ENCODE data around the gene FREM1.

FREM1 gene

DNA sequence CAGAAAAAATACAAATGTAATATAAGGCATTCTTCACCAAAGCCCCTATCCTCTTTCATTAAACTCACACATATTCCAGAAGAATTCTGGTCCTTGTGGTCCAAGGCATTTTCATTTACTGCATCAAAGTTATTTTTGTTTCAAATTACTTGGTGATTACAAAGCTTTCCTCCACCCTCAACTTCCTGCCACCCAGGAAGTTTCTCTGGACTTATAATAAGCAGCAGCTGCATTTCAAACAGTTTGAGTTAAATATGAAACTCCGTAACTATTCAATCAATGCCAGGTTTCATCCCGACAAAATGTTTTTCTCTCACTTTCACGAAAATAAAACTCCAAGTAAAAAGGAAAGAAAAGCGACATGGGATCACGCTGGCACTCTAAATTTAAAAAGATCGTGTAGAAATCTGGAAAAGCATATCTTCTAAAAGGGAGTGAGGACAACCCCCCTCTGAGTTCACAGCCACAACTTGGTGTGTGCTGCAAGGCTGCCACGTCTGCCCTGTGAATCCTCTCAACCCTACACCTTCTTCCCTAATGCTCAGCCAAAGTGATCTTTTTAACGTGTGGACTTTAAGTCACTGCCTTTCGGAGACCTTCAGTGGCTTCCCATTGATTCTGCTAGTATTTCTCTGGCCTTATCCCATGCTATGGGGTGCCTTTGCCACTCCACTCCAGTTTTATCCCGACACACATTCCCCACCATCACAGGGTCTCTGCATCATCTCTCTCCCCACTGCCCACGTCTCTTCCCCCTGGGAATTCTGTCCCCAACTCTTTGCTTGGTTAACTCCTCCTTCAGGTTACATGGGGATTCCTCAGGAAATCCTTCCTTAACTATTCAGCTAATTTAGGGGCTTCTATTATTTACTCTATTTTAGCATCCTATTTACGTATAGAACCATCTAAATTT is 96.6 kb downstream of the FREM1 start:
- no peak for DNase-seq

DNA sequence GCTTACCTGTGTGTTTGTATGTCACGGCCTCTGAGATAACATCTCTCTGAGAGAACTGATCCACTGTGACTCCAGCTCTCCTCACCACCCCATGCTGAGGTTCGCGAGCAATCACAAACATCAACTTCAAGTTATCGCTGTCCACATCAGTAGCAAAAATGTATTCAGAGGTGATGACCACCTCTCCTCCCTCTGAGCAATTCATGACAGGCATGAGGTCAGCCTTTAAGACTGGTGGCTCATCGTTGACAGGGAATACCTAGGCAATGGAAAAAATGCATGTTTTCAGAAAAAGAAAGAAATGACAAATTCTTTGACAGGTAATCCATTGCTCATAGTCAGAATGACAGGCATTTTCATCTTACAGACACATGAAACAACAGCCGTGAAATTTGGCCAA is 97.4 kb downstream of the FREM1 start:
- DNase-seq, result no peak

DNA sequence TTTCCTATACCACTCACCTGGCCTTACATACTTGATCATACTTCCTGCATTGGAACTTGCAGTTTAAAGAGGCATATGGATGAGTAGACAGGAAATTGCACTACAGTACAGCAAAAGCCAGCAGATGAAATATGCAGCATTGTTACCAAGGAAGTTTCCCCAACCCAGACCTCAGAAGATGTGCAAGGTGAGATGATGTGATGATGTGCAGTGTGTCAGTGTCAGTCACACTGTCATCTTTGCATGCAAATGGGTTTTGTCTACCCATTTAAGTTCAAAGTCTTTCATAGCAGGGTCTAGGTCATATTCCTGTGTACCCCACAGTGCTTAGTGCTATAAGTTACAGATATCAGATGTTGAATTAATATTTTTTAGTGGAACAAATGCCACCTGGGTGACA is 98.4 kb downstream of the FREM1 start:
- no peak for DNase-seq

DNA sequence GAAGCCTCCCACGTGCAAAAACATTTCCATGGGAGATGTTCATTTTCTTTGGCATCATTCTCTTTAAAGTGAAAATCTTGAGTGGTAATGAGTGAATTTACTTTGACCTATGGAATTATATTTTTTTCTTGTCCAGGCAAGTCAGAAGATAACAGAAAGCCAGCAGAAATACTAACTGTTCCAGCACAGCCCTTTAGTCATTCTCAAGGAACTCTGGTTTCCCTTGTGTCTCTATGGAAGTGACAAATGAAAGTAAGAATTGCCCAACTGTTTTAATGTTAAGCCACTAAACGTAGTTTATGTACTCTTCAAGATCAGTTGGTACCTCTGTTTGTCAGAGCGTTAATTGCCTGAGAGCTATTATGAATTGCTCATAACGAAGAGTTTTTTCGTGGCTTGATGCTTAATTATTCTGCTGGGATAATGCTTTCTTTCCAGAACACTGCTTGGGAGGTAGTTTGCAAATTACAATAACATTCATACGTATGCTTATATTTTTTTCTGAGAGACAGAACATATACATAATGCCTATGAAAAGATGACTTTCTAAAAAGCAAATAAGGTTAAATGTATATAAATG is 103.2 kb downstream of the FREM1 start:
- no peak for DNase-seq

DNA sequence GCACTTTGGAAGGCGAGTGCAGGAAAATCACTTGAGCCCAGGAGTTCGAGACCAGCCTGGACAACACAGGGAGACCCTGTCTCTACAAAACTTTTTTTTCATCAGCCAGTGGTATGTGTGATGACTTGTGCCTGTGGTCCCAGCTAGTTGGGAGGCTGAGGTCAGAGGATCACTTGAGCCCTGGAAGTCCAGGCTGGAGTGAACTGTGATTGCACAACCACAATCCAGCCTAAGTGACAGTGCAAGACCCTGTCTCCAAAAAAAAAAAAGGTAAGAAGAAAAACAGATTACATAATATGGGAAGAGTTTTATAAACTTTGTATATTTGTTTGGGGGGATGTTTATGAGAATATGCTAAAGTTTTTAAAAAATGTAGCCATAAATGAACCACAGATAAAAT is 111.2 kb downstream of the FREM1 start:
- DNase-seq, result no peak

DNA sequence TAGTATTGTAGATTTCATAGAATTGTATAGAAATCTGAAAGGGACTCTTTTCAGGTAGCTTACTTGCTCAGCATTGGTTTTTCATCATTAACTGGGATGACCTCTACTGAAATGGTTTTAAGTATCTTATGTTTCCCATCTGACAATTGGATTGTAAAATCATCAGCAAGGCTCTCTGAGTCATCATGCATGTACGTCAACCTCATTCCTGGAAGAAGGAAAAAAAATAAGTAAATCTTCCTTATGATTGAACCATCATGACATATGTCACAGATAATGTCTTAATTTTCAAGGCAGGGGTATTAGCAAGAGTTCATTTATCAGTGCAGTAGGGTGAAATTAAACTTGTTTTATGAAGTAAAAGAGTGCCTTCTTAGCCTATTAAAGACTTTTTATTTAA is 112.8 kb downstream of the FREM1 start:
- no peak for DNase-seq

DNA sequence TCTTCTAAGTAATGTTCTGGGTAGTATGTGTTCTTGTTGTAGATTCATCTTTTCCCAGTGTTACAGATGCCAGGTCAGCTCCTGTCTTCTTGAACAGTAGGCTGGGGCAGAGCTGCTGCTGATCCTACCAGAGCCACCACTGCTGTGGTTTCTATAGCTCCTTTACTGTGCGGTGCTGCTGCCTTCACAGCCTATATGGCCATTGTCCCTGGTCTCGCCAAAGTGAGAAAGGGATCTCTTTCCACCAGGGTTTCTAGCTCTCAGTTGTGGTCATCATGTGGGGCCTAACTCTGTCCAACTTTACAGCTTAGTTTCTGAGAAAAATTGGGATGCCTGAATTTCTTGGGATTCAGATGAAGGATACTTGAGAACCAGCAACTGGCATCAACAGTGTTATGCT is 116.8 kb downstream of the FREM1 start:
- no peak for DNase-seq

DNA sequence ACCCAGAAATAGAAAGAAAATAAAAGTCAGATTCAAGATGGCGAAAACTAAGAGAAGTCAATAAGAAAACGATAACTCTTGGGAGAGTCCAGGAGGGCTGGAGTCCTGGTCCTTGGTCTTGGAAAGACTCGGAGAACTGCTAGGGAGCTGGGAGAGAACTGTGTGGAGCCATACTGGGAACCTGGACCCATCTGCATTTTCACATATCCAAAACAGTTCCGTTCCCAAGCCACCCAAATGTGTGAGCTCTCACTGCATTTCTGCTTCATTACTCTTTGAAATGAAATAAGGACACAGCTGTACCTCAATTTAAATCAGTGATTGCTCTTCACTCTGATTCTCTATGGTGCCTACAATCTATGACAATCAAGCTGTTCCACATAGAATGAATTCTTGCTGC is 119.6 kb downstream of the FREM1 start:
- no peak for DNase-seq

DNA sequence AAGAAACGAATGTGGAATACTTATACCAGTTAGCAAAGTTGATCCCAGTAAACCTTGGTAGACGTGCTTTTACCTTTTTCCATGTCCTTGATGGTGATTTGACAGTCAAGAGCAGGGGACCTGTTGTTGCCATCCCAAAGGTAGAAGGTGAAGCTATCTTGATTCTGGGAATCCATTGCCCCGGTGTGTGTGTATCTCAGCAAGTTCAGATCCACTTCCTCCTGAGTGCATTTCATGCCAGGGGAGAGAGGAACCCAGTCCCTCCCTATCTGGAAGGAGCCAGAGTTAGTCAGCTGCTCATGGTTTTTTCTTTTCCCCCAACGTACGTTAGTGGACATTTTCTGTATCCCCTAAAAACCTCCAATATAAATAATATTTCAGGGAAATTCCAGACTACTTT is 121.4 kb downstream of the FREM1 start:
- no peak for DNase-seq

DNA sequence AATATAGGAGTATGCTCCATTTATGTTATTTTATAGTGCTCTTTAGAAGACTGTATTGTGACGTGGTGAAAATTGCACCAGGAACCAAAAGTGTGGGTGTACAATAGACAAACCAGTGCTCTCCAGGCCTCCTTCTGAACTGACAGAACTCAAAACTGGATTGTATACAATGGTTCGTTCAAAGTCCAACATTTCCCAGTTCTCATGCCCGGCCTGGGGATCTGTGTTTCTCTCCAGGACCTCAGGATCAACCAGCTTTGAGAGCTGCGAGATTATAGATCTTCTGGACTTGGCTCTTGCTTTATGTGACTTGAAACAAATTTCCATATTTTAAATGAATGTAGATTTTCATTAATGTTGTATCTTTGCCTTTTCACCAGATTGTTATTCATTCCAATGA is 126.9 kb downstream of the FREM1 start:
- DNase-seq, result no peak

DNA sequence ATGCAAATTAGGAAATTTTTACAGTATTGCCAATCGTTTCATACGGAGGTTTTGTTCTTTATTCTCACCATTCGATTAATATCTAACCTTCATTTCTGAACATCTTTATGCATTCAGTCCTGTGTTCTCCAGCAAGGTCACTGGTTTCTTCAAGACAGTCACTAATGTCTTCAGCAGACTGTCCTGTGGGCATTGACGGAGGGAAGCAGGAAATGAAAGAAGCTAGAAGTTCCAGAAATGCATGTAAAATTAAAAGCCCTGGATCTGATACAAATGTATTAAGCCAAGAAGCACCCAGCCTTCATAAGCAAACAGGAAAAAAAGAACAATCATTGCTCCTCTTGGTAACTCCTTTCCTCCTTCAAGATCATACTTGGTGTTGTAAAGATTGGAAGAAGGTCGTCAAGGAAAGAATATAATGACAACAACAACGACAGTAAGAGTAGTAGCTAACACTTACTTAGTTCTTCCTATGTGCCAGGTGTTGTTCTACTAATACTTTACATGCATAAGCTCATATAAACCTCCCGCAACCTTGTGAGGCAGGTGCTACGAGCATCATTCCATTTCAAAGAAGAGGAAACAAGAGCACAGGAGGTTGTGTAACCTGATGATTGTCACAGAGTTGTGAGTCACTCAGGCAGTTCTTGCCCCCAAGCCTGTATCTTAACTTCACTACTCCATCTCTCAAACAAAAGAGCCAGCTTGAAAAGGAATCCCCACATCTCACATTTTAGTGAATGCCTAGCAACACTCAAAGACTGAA is 127.8 kb downstream of the FREM1 start:
- no peak for DNase-seq

DNA sequence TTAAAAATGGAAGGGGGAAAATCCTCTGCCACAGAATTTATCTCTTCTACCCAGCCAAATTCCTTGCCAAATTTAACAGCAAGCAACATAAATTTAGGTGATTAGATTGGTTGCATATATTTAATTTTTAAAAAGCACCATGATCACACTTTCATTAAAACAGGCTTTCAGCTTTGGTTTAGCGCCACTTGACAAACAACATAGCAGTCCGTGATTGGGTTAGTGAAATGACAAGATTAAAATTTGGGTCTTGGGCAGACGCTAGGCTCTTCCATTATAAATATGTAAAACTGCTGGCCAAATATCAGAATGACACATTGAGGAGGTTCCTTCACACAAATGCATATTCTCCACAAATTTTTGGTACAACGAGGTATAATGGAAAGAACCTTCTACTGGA is 129.5 kb downstream of the FREM1 start:
- no peak for DNase-seq

DNA sequence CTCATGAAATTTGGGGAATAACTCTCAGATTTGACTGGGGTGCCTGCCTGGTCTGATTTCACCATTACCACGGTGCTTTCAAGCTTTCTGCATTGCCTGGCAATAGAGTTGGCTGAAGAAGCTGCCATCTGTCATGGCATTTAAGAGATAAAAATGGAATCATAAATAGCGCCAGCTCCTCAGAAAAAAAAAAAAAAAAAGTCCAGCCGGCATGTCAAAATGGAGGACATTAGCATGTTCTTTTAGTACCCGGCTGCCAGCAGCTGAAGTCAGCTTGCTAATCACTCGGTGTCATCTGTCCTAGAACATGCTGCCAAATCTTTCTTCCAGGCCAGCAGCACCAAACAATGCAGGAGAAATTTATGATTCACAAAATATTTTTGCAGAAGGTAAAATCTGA is 130.0 kb downstream of the FREM1 start:
- DNase-seq, result peak in 1 of 2 experiments; percentile 20

DNA sequence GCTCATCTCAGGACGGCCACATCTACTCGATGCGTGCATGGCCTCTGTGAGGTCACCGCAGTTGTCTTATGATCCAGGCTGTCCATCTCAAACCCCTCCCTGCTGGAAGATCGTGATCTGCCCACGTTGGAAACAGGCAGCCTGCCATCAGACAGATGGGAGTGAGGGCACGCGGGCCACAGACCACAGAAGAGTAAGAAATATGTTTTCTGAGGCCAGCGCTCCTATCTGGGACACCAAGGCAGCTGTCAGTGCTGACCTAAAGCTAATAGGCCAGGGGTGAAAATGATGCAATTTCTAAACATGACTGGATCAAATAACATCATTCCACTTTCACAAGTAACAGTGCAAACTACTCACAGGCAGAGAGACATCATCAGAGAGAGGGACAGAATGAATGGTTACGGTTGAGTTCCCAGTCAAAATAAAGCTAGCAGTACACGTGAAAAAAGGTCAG is 130.6 kb downstream of the FREM1 start:
- no peak for DNase-seq

DNA sequence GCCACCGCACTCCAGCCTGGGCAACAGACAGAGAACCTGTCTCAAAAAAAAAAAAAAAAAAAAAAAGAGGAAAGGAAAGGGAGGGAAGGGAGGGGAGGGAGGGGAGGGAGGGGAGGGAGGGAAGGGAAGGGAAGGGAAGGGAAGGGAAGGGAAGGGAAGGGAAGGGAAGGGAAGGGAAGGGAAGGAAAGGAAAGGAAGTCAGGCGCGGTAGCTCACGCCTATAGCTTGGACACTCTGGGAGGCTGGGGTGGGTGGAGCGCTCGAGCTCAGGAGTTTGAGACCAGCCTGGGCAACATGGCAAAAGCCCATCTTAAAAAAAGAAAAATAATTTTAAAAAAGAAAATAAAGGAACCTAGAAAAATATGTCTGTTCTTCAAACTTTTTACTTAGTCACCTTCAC is 131.7 kb downstream of the FREM1 start:
- no peak for DNase-seq

DNA sequence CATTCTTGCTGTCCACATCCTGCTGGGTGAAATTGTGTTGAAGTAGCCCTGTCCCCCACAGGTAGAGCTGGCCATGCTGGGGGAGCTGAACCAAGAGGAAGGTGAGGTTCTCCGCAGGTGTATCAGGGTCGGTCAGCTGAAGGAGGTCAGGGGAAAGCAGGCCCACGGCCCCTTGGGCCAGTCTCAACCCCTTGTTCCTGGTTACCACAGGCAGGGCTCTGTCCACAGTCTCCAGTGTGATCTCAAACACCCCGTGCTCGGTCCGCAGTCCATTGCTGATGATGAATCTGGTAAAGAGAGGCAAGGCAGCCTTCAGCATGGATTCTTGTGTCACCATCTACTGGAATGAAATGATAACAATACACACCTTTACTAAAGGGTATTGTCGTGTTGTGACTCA is 134.3 kb downstream of the FREM1 start:
- DNase-seq, result no peak

DNA sequence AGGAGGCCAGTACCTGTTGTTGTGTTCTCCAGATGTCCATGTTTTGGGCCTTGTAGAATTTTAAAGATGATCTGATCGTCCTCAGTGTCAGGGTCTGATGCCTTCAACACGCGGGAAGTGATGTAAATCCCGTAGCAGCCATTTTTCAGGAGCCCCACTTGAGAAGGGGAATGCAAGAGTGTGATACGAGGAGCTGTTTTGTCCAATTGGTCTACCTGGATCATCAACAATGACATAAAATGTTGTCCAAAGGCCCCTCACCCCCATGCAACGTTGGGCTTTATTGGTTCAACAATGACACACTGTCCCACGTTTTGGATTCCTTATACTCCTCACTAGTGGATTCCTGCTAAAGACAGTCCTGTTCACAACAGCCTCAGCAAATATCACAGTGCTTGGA is 139.6 kb downstream of the FREM1 start:
- DNase-seq, result no peak

DNA sequence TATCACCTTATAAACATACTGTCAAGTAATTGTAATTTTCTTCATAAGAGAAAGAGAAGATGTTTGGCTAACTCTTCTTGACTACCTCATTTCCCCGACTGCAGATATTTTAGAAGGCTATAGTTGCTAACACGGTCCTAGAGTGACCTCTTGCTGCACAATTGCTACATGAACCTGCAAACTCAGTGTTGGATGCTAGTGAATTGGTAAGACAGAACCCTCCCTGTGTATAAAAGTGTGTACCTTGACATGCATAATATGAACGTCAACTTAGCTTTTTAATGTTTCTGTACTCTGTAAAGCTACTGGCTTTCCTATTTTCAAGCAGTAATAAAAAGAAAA is 141.0 kb downstream of the FREM1 start:
- peak in 1 of 2 experiments; percentile 55 for DNase-seq

DNA sequence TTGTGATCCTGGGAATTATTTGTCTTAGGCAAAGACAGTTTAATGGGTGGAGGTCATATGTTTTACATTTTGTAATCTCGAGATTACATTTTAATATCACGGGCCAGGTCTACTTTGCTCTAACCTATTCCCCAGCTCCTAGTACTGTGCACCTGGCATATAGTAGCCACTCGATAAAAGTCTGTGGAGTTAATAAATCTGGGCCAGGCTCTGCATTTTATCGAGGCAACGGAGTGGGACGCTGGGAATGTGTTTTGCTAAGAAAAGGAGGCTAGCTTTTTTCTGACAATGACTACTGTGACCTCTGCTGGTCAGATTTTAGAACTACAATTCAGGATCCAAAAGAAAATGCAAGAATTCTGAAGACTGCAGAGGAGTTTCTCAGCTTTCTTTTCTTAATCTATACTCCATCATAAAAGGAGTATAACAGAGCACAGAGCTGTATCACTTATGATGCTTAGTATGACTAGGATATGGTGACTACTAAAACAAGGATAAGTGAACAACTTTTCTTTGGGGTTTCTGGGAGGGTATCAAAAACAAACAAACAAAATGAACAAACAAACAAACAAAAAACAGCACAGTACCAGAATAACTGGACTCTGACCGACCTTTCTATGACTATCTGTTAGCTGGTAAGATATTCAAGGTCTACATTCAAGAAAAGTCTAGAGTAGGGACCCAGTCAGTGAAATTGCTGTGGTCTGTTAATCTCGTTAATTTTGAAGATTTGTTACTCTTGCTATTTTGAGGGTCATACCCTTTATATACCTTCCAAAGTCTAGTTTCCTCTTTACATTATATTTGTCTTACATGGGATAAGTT is 141.6 kb downstream of the FREM1 start:
- DNase-seq, result peak; percentile 76 to 82

DNA sequence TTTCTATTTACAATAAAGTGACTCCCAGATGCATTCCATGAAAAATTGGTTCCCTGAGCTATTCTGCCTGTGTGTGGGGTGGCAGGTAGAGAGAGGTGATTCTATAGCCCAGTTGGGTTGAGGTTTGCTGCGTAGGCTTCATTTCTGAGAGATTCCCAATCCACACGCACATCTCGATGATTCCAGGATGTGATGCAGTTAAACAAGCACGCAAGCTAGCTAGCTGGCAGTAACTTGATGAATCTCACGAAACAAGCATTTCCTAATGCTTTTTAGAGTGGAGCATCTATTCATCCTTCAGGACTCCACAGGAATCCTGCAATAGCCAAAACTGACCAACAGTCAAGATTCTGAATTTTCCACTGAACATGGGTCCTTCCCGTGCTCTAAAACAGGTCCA is 143.9 kb downstream of the FREM1 start:
- no peak for DNase-seq

DNA sequence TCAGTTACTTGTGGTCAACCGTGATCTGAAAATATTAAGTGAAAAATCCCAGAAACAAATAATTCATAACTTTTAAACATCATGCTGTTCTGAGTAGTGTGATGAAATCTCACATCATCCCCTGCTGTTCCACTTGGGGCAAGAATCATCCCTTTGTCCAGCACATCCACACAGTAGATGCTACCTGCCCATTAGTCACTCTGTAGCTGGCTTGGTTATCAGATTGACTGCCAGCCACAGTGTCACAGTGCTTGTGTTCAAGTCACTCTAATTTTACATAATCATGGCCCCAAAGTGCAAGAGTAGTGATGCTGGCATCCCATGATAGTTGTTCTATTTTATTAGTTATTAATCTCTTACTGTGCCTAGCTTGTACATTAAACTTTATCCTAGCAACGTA is 148.6 kb downstream of the FREM1 start:
- DNase-seq, result no peak

DNA sequence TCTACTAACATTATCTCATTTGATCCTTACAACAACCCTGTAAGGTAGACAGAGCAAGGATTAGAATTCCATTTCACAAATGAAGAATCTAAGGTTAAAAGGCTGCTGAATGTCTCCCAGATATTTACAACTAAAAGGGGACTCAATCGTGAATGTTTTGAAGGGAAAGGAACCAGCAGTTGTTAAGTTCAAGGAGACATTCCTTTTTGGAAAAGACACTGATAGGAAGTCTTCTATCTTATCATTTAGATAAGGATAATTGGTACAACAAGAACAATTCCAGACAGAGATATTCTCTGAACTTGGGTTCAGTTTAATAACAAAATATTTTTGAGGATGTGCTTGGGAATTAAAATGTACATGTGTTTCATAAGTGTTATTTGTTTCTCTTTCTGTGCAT is 150.2 kb downstream of the FREM1 start:
- DNase-seq, result no peak

DNA sequence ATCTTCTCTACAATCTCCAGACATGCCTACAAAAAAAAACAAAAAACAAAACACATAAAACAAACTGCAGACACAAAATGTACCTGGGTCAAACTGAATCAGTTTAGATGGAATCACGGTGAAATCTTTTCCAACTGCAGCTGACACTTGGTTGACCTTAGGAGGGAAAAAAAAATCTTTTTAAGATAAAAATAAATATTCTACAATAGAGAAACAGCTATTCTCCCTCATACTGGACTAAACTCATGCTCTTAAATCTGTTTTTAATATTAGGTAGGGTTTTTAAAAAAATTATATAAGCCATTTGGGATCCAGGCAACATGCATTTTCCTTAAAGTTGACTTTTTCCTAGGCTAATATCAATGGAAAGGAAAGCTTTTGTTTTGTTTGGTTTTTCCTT is 153.9 kb downstream of the FREM1 start:
- DNase-seq, result no peak

All from NCI-H2081 (cell line).